ENCODE measurements around the gene GCNA.
"Not testable (repeated sequence)": the region's sequence is repeated elsewhere in the genome, so short reads cannot be mapped to it uniquely, and the experiment has no call there.

The GCNA gene

GRCh38 chrX:71578253-71579135 lies at the start of gene GCNA:
TSS of gene GCNA (plus strand) at chrX:71578437. CDS start at chrX:71580822, 2,385 bp downstream.
- no peak for DNase-seq

- peak in 3 of 14 donors; percentile 25 to 45 (median 38) for DNase-seq
Measured at GRCh38 chrX:71532078-71532752, 46.0 kb upstream of the GCNA start.

GRCh38 chrX:71532753-71533425 lies 45.3 kb upstream of the GCNA start, which contains the start of gene OGT:
TSS of gene OGT (plus strand) at chrX:71533104. CDS start at chrX:71533300, 196 bp downstream.
- DNase-seq, result peak; percentile 27 to 90 (median 83)

GRCh38 chrX:71533516-71533850 lies 44.8 kb upstream of the GCNA start:
- no peak for DNase-seq

GRCh38 chrX:71533851-71534561 lies 44.2 kb upstream of the GCNA start:
- DNase-seq, result peak in 10 of 14 donors; percentile 16 to 58 (median 32)

GRCh38 chrX:71534773-71535544 lies 43.3 kb upstream of the GCNA start:
- DNase-seq, result no peak

GRCh38 chrX:71536285-71536684 lies 42.0 kb upstream of the GCNA start:
- peak in 3 of 14 donors; percentile 0 to 32 (median 2) for DNase-seq

GRCh38 chrX:71537743-71538142 lies 40.5 kb upstream of the GCNA start:
- DNase-seq, result no peak

GRCh38 chrX:71540801-71541200 lies 37.4 kb upstream of the GCNA start:
- no peak for DNase-seq

- no peak for DNase-seq
Measured at GRCh38 chrX:71541210-71542022, 36.8 kb upstream of the GCNA start.

- no peak for DNase-seq
Measured at GRCh38 chrX:71542411-71542810, 35.8 kb upstream of the GCNA start.

- DNase-seq, result no peak
Measured at GRCh38 chrX:71542825-71543224, 35.4 kb upstream of the GCNA start.

- DNase-seq, result no peak
Measured at GRCh38 chrX:71543316-71543715, 34.9 kb upstream of the GCNA start.

- no peak for DNase-seq
Measured at GRCh38 chrX:71545364-71545763, 32.9 kb upstream of the GCNA start.

GRCh38 chrX:71546879-71547278 lies 31.4 kb upstream of the GCNA start:
- DNase-seq, result no peak

- no peak for DNase-seq
Measured at GRCh38 chrX:71547339-71547738, 30.9 kb upstream of the GCNA start.

- no peak for DNase-seq
Measured at GRCh38 chrX:71549986-71550385, 28.3 kb upstream of the GCNA start.

GRCh38 chrX:71550578-71550977 lies 27.7 kb upstream of the GCNA start:
- no peak for DNase-seq

- no peak for DNase-seq
Measured at GRCh38 chrX:71556036-71556435, 22.2 kb upstream of the GCNA start.

- DNase-seq, result no peak
Measured at GRCh38 chrX:71558920-71559319, 19.3 kb upstream of the GCNA start.

- not testable (repeated sequence) for DNase-seq
Measured at GRCh38 chrX:71559773-71560172, 18.5 kb upstream of the GCNA start.

All from C1 segment of cervical spinal cord (tissue), 14 donors.